Keratinocyte (primary cell): Measurements from ENCODE around the gene KIF2C. TPM values are rescaled to one million over a fixed set of nuclear protein-coding genes. Genes with fewer than 3 reads are reported as not detected.
A peak's percentile ranks its signal among the peaks of the same experiment; 100 is the strongest.

ENCODE experiments used
- DNase-seq: peaks from one replicate; pipeline ENCODE4 v3.0.0-alpha.2; 2011; ENCODE audit warnings: low read depth, missing footprints, low spot score
- FAIRE-seq: peaks from 2 replicates; lab custom pipeline; 2011; peaks lifted over from hg19 to GRCh38; lab: Jason Lieb, UNC
- H2AFZ ChIP-seq: 2 replicates; pipeline ENCODE4 v1.6.0; 2012; ENCODE audit warnings: low read length, control low read depth, inconsistent platforms; ENCODE audit not compliant: control insufficient read depth
- H3K27ac ChIP-seq: 2 replicates; pipeline ENCODE4 v1.5.1; 2011; ENCODE audit warnings: low read length; ENCODE audit not compliant: control insufficient read depth, insufficient read depth
- H3K27me3 ChIP-seq: 3 replicates; pipeline ENCODE4 v1.6.0; 2011; ENCODE audit warnings: low read length; ENCODE audit not compliant: control insufficient read depth, insufficient read depth; ENCODE audit errors: extremely low read depth
- H3K36me3 ChIP-seq, 2 experiments: 2 replicates in 1 of 2; 3 replicates in 1 of 2; pipeline ENCODE4 v1.5.1; 2011; ENCODE audit warnings: low read length in 2 of 2, mild to moderate bottlenecking in 1 of 2; ENCODE audit not compliant: control insufficient read depth in 2 of 2, insufficient read depth in 2 of 2; ENCODE audit errors: extremely low read depth in 1 of 2
- H3K4me1 ChIP-seq: 3 replicates; pipeline ENCODE4 v1.5.1; 2011; ENCODE audit warnings: low read length; ENCODE audit not compliant: control insufficient read depth, insufficient read depth; ENCODE audit errors: extremely low read depth
- H3K4me2 ChIP-seq: 3 replicates; pipeline ENCODE4 v1.6.0; 2011; ENCODE audit warnings: low read depth, low read length; ENCODE audit not compliant: control insufficient read depth, insufficient read depth; ENCODE audit errors: extremely low read depth
- H3K4me3 ChIP-seq, 3 experiments: fragments of 200-600 bp in 1 of 3; sonication (generic) in 1 of 3; 2 replicates in 2 of 3; 3 replicates in 1 of 3; pipeline ENCODE4 v1.5.1; 2011 to 2016; ENCODE audit warnings: low read length in 3 of 3, mild to moderate bottlenecking in 3 of 3, control low read depth in 2 of 3, inconsistent platforms in 1 of 3, low read depth in 1 of 3, mixed read lengths in 1 of 3, mixed run types in 1 of 3, moderate library complexity in 1 of 3; ENCODE audit not compliant: control insufficient read depth in 2 of 3, insufficient read depth in 2 of 3; ENCODE audit errors: extremely low read depth in 1 of 3
- H3K79me2 ChIP-seq: 2 replicates; pipeline ENCODE4 v1.6.0; 2012; ENCODE audit warnings: low read length; ENCODE audit not compliant: control insufficient read depth, insufficient read depth
- H3K9ac ChIP-seq: 3 replicates; pipeline ENCODE4 v1.6.0; 2011; ENCODE audit warnings: low read length; ENCODE audit not compliant: control insufficient read depth, insufficient read depth; ENCODE audit errors: extremely low read depth
- H3K9me1 ChIP-seq: 3 replicates; pipeline ENCODE4 v1.6.0; 2011; ENCODE audit warnings: low read length; ENCODE audit not compliant: control insufficient read depth, insufficient read depth; ENCODE audit errors: extremely low read depth
- H3K9me3 ChIP-seq: 2 replicates; pipeline ENCODE4 v1.5.1; 2012; ENCODE audit warnings: low read depth, low read length; ENCODE audit not compliant: control insufficient read depth
- H4K20me1 ChIP-seq: 3 replicates; pipeline ENCODE4 v1.6.0; 2011; ENCODE audit warnings: low read length; ENCODE audit not compliant: control insufficient read depth, insufficient read depth; ENCODE audit errors: extremely low read depth
- EZH2 ChIP-seq: IDR thresholded peaks from one replicate; pipeline ENCODE4 v1.6.1; 2012; ENCODE audit warnings: inconsistent platforms, mild to moderate bottlenecking, low read length, moderate library complexity
- dilution Hi-C: fragments of 300-500 bp; cut with MboI; formaldehyde crosslinking; loops from one replicate; pipeline ENCODE4 v1.7.0; 2020; ENCODE audit warnings: low sequenced_read_pairs; ENCODE audit not compliant: extremely low pct_ligation_motif_present
- polyA plus RNA-seq, 5 experiments: library from polyadenylated mRNA; depleted of rRNA in 3 of 5; stranded (reverse) in 3 of 5; stranded (forward) in 1 of 5; unstranded in 1 of 5; fragments of >200 nt; gene quantifications; 1 replicate in 1 of 5; 2 replicates in 3 of 5; 3 replicates in 1 of 5; pipeline versions ENCODE4 v1.2.1 to v1.2.3, GENCODE V29; 2011 to 2012; ENCODE audit warnings: missing spikeins in 2 of 5, low read depth in 1 of 5, low replicate concordance in 1 of 5
- TF ChIP-seq, protein P1 (sequence below), 3 experiments: IDR thresholded peaks in 1 of 3; conservative IDR thresholded peaks in 1 of 3; optimal IDR thresholded peaks in 1 of 3; 2 replicates in 2 of 3; 3 replicates in 1 of 3; pipeline versions ENCODE3 to v1.5.1; 2011; ENCODE audit warnings: low read length in 3 of 3, mild to moderate bottlenecking in 3 of 3, moderate library complexity in 2 of 3, control low read depth in 1 of 3, inconsistent platforms in 1 of 3; ENCODE audit not compliant: insufficient read depth in 2 of 3; ENCODE audit errors: extremely low read depth in 1 of 3

The KIF2C gene
- polyA plus RNA-seq, 1 donor (not counting 4 experiments of a cell fraction or from before 2014, with no cell fraction given) = 16.3 TPM

DNA sequence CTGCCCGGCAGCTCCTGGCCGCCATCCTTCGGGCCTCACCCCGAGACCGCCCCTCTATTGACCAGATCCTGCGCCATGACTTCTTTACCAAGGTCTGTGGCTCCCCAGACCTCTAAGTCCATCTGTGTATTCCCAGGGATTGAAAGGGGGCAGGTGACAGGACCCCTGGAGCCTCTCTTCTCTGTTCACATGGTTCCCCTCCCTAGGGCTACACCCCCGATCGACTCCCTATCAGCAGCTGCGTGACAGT is 63.4 kb downstream of the KIF2C start:
- H3K27ac ChIP-seq = no peak overlapping the region
- no peak overlapping the region for H3K4me3 ChIP-seq

DNA sequence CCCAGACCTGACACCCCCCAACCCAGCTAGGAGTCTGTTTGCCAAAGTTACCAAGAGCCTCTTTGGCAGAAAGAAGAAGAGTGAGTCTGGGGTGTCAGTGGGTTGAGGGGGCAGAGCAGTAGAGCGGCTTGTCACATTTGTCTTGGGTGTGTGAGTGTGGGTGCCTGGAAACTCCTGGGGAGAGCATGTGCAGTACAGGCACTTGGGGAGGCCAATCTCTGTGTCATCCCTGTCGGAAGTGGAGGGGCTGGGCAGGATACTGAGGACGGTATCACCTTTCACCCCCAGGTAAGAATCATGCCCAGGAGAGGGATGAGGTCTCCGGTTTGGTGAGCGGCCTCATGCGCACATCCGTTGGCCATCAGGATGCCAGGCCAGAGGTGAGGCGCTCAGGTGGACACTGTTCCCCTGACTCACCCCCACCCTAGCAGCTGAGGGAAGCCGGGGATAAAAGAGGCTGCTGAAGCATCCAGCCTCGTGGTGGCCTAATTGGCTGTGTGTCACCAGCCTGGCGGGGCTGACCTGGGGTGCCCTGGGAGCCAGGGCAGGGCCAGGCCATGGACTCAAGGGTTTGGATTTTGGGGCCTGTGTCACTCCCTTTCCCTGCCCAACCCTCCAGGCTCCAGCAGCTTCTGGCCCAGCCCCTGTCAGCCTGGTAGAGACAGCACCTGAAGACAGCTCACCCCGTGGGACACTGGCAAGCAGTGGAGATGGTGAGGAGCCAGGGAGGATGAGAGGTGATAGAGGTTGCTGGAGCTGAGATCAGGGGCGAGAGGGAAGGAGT is 63.9 kb downstream of the KIF2C start:
- H2AFZ ChIP-seq = no peak overlapping the region
- no peaks in the 10 kb centered on the region for H3K27me3 ChIP-seq
- H3K4me2 ChIP-seq = peak overlapping the region; percentile 98
- H3K9me1 ChIP-seq = no peaks in the 10 kb centered on the region
- DNase-seq = no peak
- H3K4me3 ChIP-seq = no peak overlapping the region
- peak overlapping the region; percentile 41 for H3K27ac ChIP-seq
- H3K36me3 ChIP-seq = peaks cover 29 to 45% of the 10 kb centered on the region in 2 experiments
- peaks cover 52% of the 10 kb centered on the region for H3K4me1 ChIP-seq
- no peak for FAIRE-seq
- H3K9me3 ChIP-seq = no peaks in the 10 kb centered on the region
- no peak for TF ChIP-seq EZH2
- TF ChIP-seq, protein P1, sequence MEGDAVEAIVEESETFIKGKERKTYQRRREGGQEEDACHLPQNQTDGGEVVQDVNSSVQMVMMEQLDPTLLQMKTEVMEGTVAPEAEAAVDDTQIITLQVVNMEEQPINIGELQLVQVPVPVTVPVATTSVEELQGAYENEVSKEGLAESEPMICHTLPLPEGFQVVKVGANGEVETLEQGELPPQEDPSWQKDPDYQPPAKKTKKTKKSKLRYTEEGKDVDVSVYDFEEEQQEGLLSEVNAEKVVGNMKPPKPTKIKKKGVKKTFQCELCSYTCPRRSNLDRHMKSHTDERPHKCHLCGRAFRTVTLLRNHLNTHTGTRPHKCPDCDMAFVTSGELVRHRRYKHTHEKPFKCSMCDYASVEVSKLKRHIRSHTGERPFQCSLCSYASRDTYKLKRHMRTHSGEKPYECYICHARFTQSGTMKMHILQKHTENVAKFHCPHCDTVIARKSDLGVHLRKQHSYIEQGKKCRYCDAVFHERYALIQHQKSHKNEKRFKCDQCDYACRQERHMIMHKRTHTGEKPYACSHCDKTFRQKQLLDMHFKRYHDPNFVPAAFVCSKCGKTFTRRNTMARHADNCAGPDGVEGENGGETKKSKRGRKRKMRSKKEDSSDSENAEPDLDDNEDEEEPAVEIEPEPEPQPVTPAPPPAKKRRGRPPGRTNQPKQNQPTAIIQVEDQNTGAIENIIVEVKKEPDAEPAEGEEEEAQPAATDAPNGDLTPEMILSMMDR (optimal IDR thresholded peaks at IDR 0.05 in 1 of 3, IDR thresholded peaks at IDR 0.05 in 1 of 3, conservative IDR thresholded peaks at IDR 0.05 in 1 of 3; ENCODE audit: extremely low read depth in 1 of 3, insufficient read depth in 2 of 3, low read length in 3 of 3) = no peak
- dilution Hi-C loops = no loop called here
- H4K20me1 ChIP-seq = peaks cover 6% of the 10 kb centered on the region
- peaks cover 41% of the 10 kb centered on the region for H3K79me2 ChIP-seq
- H3K9ac ChIP-seq = no peak overlapping the region

More for the DNA sequence above, 63.4 kb downstream of the KIF2C start:
- peaks cover 41% of the 10 kb centered on the region for H3K79me2 ChIP-seq
- dilution Hi-C loops = no loop called here
- no peak overlapping the region for H3K9ac ChIP-seq
- H2AFZ ChIP-seq = no peak overlapping the region
- peaks cover 29 to 43% of the 10 kb centered on the region in 2 experiments for H3K36me3 ChIP-seq
- H3K4me1 ChIP-seq = peaks cover 47% of the 10 kb centered on the region
- TF ChIP-seq, protein P1 (optimal IDR thresholded peaks at IDR 0.05 in 1 of 3, IDR thresholded peaks at IDR 0.05 in 1 of 3, conservative IDR thresholded peaks at IDR 0.05 in 1 of 3; ENCODE audit: extremely low read depth in 1 of 3, insufficient read depth in 2 of 3, low read length in 3 of 3) = no peak
- TF ChIP-seq EZH2 = no peak
- peak overlapping the region; percentile 98 for H3K4me2 ChIP-seq
- H4K20me1 ChIP-seq = peaks cover 6% of the 10 kb centered on the region
- DNase-seq (no peak), FAIRE-seq (no peak)
- H3K9me1 ChIP-seq = no peaks in the 10 kb centered on the region
- no peaks in the 10 kb centered on the region for H3K9me3 ChIP-seq
- no peaks in the 10 kb centered on the region for H3K27me3 ChIP-seq
